ENCODE data around the gene NXNL1.
A peak's percentile ranks its signal among the peaks of the same experiment; 100 is the strongest.
"Not testable (repeated sequence)": the region's sequence is repeated elsewhere in the genome, so short reads cannot be mapped to it uniquely, and the experiment has no call there.

The NXNL1 gene

GRCh38 chr19:17500447-17501198 is 39.9 kb upstream of the NXNL1 start:
- Histone ChIP-seq H3K36me3 (peaks cover 13 to 52% (median 35%) of the 10 kb centered on the region in 11 experiments; a peak in 21 of 22 replicates), H3K4me2 (peak overlapping the region; percentile 84 to 98 (median 94)), H3K27me3 (no peaks in the 10 kb centered on the region), H3K4me3 (peak overlapping the region in 7 of 10 experiments; percentile 31 to 50 (median 42); a peak in 13 of 20 replicates), H3K4me1 (peaks cover 72 to 95% (median 87%) of the 10 kb centered on the region in 10 experiments), H4K20me1 (peaks cover 0 to 42% (median 5%) of the 10 kb centered on the region in 11 experiments; a peak in 11 of 22 replicates), H3K9me3 (replicated peaks in 1 of 11) (no peaks in the 10 kb centered on the region), H3K27ac (peak overlapping the region; percentile 14 to 98 (median 96); a peak in 21 of 22 replicates), H3K9ac (peak overlapping the region; percentile 53 to 89 (median 83); a peak in 21 of 22 replicates)
- TF ChIP-seq Cebpa-rat (IDR thresholded peaks at IDR 0.05): no peak

GRCh38 chr19:17499648-17500446 is 39.1 kb upstream of the NXNL1 start:
- Histone ChIP-seq H3K27me3 (no peaks in the 10 kb centered on the region), H4K20me1 (peaks cover 0 to 38% (median 0%) of the 10 kb centered on the region in 11 experiments; a peak in 7 of 22 replicates), H3K4me1 (peaks cover 76 to 99% (median 85%) of the 10 kb centered on the region in 10 experiments), H3K9ac (peak overlapping the region; percentile 53 to 89 (median 83); a peak in 21 of 22 replicates), H3K4me2 (peak overlapping the region; percentile 84 to 98 (median 94)), H3K27ac (peak overlapping the region; percentile 14 to 98 (median 96); a peak in 21 of 22 replicates), H3K9me3 (replicated peaks in 1 of 11) (no peaks in the 10 kb centered on the region), H3K4me3 (peak overlapping the region in 9 of 10 experiments; percentile 2 to 50 (median 41); a peak in 14 of 20 replicates), H3K36me3 (peaks cover 5 to 45% (median 28%) of the 10 kb centered on the region in 11 experiments; a peak in 20 of 22 replicates)
- TF ChIP-seq Cebpa-rat (IDR thresholded peaks at IDR 0.05): peak in 9 of 11 experiments; percentile 43 to 88 (median 61); a peak in 14 of 22 replicates

- Histone ChIP-seq H4K20me1 (peaks cover 0 to 31% (median 0%) of the 10 kb centered on the region in 11 experiments; a peak in 7 of 22 replicates), H3K4me1 (peaks cover 69 to 95% (median 83%) of the 10 kb centered on the region in 10 experiments), H3K36me3 (peaks cover 0 to 36% (median 20%) of the 10 kb centered on the region in 11 experiments; a peak in 20 of 22 replicates), H3K9ac (peak overlapping the region; percentile 53 to 89 (median 83); a peak in 20 of 22 replicates), H3K27ac (peak overlapping the region; percentile 14 to 98 (median 96); a peak in 21 of 22 replicates), H3K4me3 (peak overlapping the region in 5 of 10 experiments; percentile 14 to 43 (median 31); a peak in 2 of 20 replicates), H3K4me2 (peak overlapping the region; percentile 84 to 98 (median 94))
- not testable (repeated sequence) for H3K9me3 ChIP-seq (replicated peaks in 1 of 11); H3K27me3 ChIP-seq
Observed at GRCh38 chr19:17499025-17499424, 38.3 kb upstream of the NXNL1 start.

GRCh38 chr19:17497149-17497798 is 36.5 kb upstream of the NXNL1 start:
- H3K36me3 ChIP-seq: peaks cover 0 to 23% (median 12%) of the 10 kb centered on the region in 11 experiments; a peak in 20 of 22 replicates
- peaks cover 61 to 89% (median 71%) of the 10 kb centered on the region in 10 experiments for H3K4me1 ChIP-seq
- H3K9me3 ChIP-seq (replicated peaks in 1 of 11): no peaks in the 10 kb centered on the region
- peaks cover 0 to 30% (median 0%) of the 10 kb centered on the region in 11 experiments; a peak in 3 of 22 replicates for H4K20me1 ChIP-seq
- H3K27me3 ChIP-seq: no peaks in the 10 kb centered on the region
- no peak for TF ChIP-seq Cebpa-rat (IDR thresholded peaks at IDR 0.05)
- peak overlapping the region in 8 of 11 experiments; percentile 93 to 98 (median 97); a peak in 17 of 22 replicates for H3K27ac ChIP-seq
- peak overlapping the region; percentile 84 to 98 (median 94) for H3K4me2 ChIP-seq
- H3K4me3 ChIP-seq: no peak overlapping the region; a peak in 1 of 20 replicates
- peak overlapping the region in 10 of 11 experiments; percentile 25 to 89 (median 83); a peak in 16 of 22 replicates for H3K9ac ChIP-seq

- Histone ChIP-seq H3K4me1 (peaks cover 61 to 89% (median 78%) of the 10 kb centered on the region in 10 experiments), H3K9me3 (replicated peaks in 1 of 11) (no peaks in the 10 kb centered on the region), H3K4me3 (no peak overlapping the region; a peak in 2 of 20 replicates), H3K36me3 (peaks cover 0 to 23% (median 12%) of the 10 kb centered on the region in 11 experiments; a peak in 20 of 22 replicates), H3K9ac (peak overlapping the region in 6 of 11 experiments; percentile 30 to 84 (median 39); a peak in 8 of 22 replicates), H3K4me2 (peak overlapping the region; percentile 84 to 98 (median 94)), H3K27ac (peak overlapping the region in 8 of 11 experiments; percentile 93 to 98 (median 97); a peak in 15 of 22 replicates), H3K27me3 (no peaks in the 10 kb centered on the region), H4K20me1 (peaks cover 0 to 30% (median 0%) of the 10 kb centered on the region in 11 experiments; a peak in 3 of 22 replicates)
- no peak for TF ChIP-seq Cebpa-rat (IDR thresholded peaks at IDR 0.05)
Observed at GRCh38 chr19:17496337-17496997, 35.7 kb upstream of the NXNL1 start.

GRCh38 chr19:17495639-17496296 is 35.0 kb upstream of the NXNL1 start:
- no peaks in the 10 kb centered on the region for H3K9me3 ChIP-seq (replicated peaks in 1 of 11)
- H3K27me3 ChIP-seq: no peaks in the 10 kb centered on the region
- H3K4me3 ChIP-seq: no peak overlapping the region
- peak overlapping the region in 7 of 11 experiments; percentile 9 to 98 (median 97); a peak in 12 of 22 replicates for H3K27ac ChIP-seq
- peaks cover 0 to 30% (median 0%) of the 10 kb centered on the region in 11 experiments; a peak in 3 of 22 replicates for H4K20me1 ChIP-seq
- peaks cover 54 to 89% (median 78%) of the 10 kb centered on the region in 10 experiments for H3K4me1 ChIP-seq
- H3K4me2 ChIP-seq: peak overlapping the region; percentile 84 to 98 (median 94); a peak in 21 of 22 replicates
- no peak for TF ChIP-seq Cebpa-rat (IDR thresholded peaks at IDR 0.05)
- H3K9ac ChIP-seq: peak overlapping the region in 3 of 11 experiments; percentile 0 to 30 (median 11); a peak in 5 of 22 replicates
- H3K36me3 ChIP-seq: peaks cover 0 to 23% (median 5%) of the 10 kb centered on the region in 11 experiments; a peak in 18 of 22 replicates

- TF ChIP-seq Cebpa-rat (IDR thresholded peaks at IDR 0.05): no peak
- Histone ChIP-seq H3K4me2 (peak overlapping the region in 8 of 11 experiments; percentile 81 to 97 (median 90); a peak in 14 of 22 replicates), H4K20me1 (peaks cover 0 to 38% (median 0%) of the 10 kb centered on the region in 11 experiments; a peak in 5 of 22 replicates), H3K9me3 (replicated peaks in 1 of 11) (no peaks in the 10 kb centered on the region), H3K4me3 (no peak overlapping the region), H3K4me1 (peaks cover 40 to 88% (median 78%) of the 10 kb centered on the region in 10 experiments), H3K36me3 (peaks cover 0 to 33% (median 0%) of the 10 kb centered on the region in 11 experiments; a peak in 9 of 22 replicates), H3K27me3 (no peaks in the 10 kb centered on the region), H3K9ac (peak overlapping the region in 5 of 11 experiments; percentile 8 to 30 (median 13); a peak in 4 of 22 replicates), H3K27ac (peak overlapping the region in 6 of 11 experiments; percentile 14 to 57 (median 43); a peak in 9 of 22 replicates)
Observed at GRCh38 chr19:17491287-17491686, 30.6 kb upstream of the NXNL1 start.
